Fibroblast of villous mesenchyme (primary cell): Measurements from ENCODE around the gene CHIC1. TPM values are rescaled to one million over a fixed set of nuclear protein-coding genes. Genes with fewer than 3 reads are reported as not detected.
"Not testable (repeated sequence)": the region's sequence is repeated elsewhere in the genome, so short reads cannot be mapped to it uniquely, and the experiment has no call there.

Experiments
- DNase-seq: peaks from one replicate; pipeline ENCODE4 v3.0.0-alpha.2; 2010; ENCODE audit warnings: low read depth
- H3K4me3 ChIP-seq: 2 replicates; pipeline ENCODE4 v1.5.1; 2011; ENCODE audit warnings: low read depth, mild to moderate bottlenecking, low read length
- CTCF ChIP-seq: IDR thresholded peaks from 2 replicates; pipeline ENCODE4 v1.5.1; 2012; ENCODE audit warnings: low read depth, mild to moderate bottlenecking, low read length; ENCODE audit not compliant: insufficient read depth
- total RNA-seq: library from RNA; depleted of rRNA; stranded (reverse); fragments of >200 nt; gene quantifications from 2 replicates; pipeline ENCODE4 v1.2.3, GENCODE V29; 2012

CHIC1 gene
- total RNA-seq, 1 donor, result 10.4 TPM

GRCh38 chrX:73647632-73648322, 84.8 kb downstream of the CHIC1 start:
- DNase-seq, result no peak
- no peak overlapping the region for H3K4me3 ChIP-seq
- no peak for TF ChIP-seq CTCF

GRCh38 chrX:73661322-73661721, 98.3 kb downstream of the CHIC1 start:
- H3K4me3 ChIP-seq, DNase-seq: not testable (repeated sequence)

- no peak overlapping the region for H3K4me3 ChIP-seq
- no peak for TF ChIP-seq CTCF
- no peak for DNase-seq
These were observed 105.8 kb downstream of the CHIC1 start for GRCh38 chrX:73668779-73669178.

GRCh38 chrX:73681408-73681807, 118.4 kb downstream of the CHIC1 start:
- no peak for DNase-seq
- no peak for TF ChIP-seq CTCF
- H3K4me3 ChIP-seq, result no peak overlapping the region

- peak; percentile 55 for DNase-seq
- no peak for TF ChIP-seq CTCF
- H3K4me3 ChIP-seq, result no peak overlapping the region
These were observed 120.4 kb downstream of the CHIC1 start for GRCh38 chrX:73683236-73683859.

- DNase-seq, H3K4me3 ChIP-seq: not testable (repeated sequence)
These were observed 144.0 kb downstream of the CHIC1 start for GRCh38 chrX:73707014-73707413.

- TF ChIP-seq CTCF, result no peak
- no peak overlapping the region for H3K4me3 ChIP-seq
- no peak for DNase-seq
These were observed 165.6 kb downstream of the CHIC1 start for GRCh38 chrX:73728602-73729001.

Other genes with a start within 250 kb of the CHIC1 start
- gene CDX4, start 116.1 kb upstream of the CHIC1 start, total RNA-seq, result not detected in 2 replicates